NOMO-1 (cell line): ENCODE results near the gene CFI.

Experiments used
- DNase-seq, 2 experiments: peaks; one replicate each; lab custom pipeline; 2025; ENCODE audit not compliant: unreplicated experiment in 2 of 2; lab: John Stamatoyannopoulos, UW

Gene CFI

DNA sequence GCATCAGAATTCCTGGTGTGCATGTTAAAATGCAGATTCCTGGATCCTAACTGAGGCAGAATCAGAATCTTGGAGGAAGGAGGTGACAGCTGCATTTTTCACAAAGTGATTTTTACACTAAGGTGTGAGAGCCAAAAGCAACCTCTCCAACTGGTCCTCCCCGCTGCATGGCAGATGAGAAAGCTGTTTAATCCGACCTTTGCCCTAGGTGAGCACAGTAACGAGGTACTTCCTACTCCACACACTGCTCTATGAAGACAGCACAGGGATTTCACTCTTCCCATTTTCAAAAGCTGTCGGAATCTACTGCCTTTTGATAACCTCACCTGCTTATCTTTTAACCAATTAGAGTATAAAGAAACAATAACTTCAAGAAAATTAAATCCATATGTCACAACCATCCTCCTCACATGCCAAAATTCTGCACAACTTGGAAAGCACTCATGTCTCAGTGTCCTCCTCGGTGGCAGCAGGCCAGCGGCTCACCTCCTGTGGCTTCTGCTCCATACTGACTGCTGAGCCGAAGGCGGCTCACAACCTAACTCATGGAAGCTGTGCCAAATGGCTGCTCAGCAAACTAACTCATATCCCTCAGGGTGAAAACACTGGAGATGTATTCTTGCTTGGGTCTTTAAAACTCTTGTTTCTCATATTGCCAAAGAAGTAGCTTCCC is 102.1 kb downstream of the CFI start:
- no peak for DNase-seq

DNA sequence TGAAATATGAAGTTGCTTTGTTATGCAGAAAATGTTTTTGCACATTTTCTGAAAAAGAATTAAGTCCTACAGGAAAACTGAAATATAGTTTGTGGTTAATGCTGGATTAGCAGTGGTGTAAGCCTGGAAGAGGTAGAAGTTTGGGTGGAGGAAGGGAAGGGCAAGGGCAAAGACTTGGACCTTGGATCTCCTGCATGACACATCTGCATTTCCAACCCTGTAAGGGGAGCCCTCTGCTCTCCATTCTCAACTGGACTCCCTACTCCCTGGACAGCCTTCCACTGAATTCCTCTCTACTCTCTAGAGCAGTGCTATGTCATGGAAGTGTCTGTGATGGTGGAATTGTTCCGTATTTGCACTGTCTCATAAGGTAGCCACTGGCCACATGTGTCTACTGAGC is 103.1 kb downstream of the CFI start:
- DNase-seq, result no peak

DNA sequence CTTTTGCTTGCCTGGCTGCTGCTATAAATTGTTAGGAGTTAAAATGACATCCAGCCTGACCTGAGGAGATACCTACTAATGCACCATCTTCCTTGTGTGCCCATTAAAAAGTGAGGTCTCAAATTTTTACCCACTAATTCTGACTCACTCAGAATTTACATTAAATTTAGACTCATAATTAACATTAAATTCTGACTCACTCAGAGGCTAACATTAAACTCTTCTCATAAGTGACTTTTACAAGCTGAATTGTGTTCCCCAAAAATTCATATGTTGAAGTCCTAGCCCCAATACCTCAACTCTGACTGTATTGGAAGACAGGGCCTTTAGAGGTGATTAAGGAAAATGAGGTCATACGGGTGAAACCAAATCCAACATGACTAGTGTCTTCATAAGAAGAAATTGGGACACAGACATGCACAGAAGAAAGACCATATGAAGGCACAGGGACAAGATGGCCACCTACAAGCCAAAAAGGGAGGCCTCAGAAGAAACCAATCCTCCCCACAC is 110.3 kb downstream of the CFI start:
- no peak for DNase-seq
